Measurements from ENCODE around the gene SPSB3. TPM values are rescaled to one million over a fixed set of nuclear protein-coding genes. Genes with fewer than 3 reads are reported as not detected.

SPSB3 gene
- total RNA-seq, 1 experiment from 2014 or later, result 20.2 TPM

DNA sequence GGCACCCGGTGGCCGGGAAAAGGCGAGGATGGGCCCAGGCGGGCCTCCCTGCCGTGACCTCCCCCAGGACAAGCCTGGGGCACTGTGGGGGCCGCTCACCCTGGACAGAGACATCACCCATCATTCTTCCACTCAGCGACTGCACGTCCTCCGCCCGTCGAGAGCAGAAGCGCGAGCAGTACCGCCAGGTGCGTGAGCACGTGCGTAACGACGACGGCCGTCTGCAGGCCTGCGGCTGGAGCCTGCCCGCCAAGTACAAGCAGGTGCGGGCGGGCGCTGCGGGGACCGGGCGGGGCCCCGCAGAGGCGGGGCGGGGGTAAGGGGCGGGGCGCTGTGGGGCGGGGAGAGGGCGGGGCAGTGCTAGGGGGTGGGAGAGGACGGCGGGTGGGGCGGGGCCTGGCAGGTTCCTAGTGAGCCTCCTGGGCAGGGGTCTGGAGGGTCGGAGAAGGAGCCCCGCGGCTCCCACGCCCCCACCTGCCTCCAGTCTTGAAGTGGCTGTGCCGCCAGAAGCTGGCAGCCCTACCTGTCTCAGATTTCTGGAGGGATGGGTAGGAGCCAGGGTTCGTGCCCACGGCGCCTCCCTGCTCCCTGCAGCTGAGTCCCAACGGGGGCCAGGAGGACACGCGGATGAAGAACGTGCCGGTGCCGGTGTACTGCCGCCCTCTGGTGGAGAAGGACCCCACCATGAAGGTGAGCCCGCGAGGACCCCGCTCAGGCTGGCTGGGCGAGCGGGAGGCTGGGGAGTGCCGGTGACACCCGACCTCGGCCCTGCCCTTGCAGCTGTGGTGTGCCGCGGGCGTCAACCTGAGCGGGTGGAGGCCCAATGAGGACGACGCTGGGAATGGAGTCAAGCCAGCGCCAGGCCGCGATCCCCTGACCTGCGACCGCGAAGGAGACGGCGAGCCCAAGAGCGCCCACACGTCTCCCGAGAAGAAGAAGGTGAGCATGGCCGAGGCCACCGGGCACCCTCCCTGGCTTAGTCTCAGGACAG, 18.6 kb downstream of the SPSB3 start:
- DNase-seq (ENCODE audit: low read depth), result no peak

DNA sequence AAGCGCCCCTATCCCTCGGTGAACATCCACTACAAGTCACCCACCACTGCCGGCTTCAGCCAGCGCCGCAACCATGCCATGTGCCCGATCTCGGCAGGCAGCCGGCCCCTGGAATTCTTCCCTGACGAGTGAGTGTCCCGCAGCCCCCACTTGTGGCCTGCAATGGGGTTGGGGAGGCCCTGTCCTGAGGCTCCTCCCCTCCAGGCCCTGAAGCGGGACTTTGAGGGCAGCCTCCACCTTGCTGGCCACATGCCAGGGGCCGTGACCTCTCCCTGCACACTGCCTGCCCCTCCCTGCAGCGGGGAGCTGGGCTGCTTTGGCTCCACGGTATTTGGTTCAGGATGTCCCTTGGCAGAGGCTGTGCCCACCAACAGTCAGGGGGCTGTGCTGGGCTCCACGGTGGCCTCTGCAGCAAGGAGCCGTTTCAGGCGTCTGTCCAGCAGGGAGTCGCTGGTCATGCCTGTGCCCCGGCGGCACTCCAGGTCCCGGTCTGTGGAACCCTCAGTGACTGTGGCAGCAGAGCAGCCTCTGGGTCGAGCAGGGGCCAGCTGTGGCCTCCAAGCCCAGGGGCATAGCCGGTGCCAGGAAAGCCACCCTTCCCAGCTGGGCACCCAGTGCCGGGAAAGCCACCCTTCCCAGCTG, 19.4 kb downstream of the SPSB3 start:
- no peak for DNase-seq (ENCODE audit: low read depth)

DNA sequence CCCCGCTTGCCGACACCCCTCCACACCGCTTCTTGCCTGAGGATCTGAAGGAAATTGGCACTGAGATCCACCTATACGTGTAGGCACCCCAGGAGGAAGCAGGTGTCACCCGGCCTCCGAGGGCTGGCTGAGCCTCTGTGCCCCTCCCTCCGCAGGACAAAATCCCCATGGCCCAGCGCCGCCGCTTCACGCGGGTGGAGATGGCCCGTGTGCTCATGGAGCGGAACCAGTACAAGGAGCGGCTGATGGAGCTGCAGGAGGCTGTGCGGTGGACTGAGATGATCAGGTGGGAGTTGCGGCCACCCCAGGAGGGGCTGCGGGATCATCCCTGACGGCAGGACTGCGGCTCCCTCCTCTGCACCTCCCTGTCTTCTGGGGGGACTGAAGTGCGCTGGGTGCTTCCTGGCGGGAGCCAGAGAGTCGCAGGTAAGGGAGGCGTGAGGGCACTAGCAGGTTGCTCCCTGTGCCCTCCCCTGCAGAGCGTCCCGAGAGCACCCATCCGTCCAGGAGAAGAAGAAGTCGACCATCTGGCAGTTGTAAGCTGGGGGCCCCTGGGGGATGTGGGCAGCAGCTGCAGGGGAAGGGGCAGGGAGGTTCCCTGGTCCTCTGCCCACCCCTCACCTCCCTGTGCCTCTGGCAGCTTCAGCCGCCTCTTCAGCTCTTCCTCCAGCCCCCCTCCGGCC, 20.0 kb downstream of the SPSB3 start:
- no peak for DNase-seq (ENCODE audit: low read depth)

DNA sequence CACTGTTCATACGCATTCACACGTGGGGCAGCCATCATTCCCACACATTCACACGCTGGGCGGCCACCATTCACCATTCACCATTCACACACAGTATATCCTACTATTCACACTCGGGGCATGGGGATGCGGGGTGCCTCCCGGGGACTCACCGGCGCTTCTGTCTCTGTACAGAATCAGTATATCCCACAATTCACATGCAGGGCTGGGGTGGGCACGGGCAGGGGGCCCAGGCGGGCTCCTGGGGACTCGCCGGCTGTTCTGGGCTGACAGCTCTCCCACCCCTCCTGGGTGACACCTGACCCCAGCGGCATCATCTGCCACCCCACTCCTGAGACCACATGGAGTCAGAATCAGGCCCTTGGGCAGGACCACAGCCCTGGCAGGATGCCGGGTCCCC, 20.6 kb downstream of the SPSB3 start:
- DNase-seq (ENCODE audit: low read depth), result no peak

DNA sequence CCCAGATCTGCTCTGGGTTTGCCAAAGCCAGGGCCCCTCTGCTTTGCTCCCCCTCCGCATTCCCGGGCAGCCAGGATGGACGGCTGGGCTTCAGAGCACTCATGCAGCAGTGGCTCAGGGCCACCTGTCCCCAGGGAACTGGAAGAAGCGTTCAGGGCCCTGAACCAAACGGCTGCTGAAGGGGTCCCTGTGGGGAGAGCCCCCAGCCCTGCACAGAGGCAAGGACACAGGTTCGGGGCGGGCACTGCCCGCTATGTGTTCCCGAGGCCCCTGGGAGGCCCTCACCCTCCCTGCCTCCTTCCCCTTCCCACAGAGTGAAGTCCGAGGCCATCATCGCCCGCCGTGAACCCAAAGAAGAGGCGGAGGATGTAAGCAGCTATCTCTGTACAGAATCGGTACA, 21.5 kb downstream of the SPSB3 start:
- no peak for DNase-seq (ENCODE audit: low read depth)

DNA sequence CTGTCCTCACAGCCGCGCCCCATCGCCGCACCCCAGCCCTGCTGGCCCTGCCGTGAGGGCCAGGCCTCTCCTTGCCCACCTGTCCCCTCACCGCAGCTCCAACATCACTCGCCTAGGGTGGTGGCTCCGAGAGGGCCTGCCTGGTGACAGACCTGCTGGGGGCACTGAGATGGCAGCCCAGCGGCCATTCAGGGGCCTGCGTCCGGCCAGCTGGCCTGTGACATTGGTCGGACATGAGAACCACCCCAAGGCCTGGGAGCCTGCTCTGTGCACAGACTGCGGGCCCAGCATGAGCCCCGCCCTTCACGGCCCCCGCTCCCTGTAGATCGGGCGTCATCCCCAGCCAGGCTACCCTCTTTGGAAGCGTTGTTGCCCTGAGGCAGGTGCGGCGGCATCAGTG, 22.9 kb downstream of the SPSB3 start:
- no peak for DNase-seq (ENCODE audit: low read depth)

DNA sequence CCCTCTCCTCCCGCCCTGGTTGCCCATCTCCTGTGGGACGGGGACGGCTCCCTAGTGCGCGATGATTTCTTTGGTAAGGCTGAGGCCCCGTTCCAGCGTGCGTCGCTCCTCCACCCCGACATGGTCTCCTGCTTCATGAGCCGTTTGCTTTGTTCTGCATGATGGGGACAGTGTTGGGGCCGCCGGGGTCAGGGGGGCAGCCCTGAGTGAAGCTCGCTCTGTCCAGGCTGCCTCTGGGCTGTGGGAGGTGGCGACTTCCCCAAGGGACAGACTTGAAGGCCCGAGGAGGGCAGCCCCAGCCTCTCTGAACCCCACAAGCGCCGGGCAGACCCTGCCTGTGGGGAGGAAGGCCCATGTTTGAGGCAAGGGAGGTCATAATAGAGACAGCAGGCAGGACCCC, 23.4 kb downstream of the SPSB3 start:
- no peak for DNase-seq (ENCODE audit: low read depth)

DNA sequence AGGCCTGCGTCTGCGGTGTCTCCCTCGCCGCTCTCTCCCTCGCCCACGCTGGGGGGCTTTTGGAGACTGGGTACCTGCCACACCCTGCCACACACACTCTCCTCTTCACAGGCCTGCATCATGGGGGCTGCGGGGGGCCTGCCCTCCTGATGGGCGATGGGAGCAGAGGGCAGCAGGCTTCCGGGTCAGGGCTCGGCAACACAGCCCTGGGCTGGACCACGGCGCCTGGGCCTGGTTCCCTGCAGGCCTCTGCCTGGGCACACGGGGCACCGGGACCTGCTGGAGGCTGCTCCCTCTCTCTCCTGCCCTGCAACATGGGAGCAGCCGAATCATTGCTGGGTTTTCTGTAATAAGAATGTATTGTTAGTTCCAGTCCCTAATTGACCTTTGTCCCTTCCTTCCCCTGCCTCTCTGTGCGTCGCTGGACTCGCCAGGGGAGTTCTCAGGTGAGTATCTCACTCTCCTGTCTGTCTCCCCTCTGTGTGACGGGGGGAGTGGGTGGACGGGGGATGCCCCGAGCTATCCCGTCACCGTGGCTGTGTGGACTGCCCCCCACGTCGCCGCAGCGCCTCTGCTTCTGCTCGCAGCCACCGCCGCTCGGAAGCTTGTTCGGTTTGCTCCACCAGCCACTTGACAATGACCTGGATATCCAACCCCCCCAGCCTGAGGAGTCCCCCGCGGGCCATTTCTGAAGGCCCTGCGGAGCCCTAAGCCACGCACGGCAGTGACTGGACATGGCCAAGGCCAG, 24.5 kb downstream of the SPSB3 start:
- no peak for DNase-seq (ENCODE audit: low read depth)

DNA sequence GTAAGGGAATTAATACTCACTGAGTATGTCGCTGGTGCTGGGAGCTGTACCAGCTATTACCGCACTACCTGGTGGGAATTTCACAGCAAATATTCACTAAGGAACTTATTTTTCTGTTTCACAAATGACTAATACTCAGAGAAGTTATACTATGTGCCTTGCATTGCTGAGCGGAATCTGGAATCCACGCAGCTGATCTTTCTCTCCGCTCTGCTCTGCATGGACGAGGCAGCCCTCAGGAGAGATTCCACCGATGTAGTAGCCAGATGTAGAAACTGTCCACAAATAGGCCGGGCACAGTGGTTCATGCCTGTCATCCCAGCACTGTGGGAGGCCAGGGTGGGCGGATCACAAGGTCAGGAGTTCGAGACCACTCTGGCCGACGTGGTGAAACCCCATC, 28.2 kb downstream of the SPSB3 start:
- DNase-seq (ENCODE audit: low read depth), result no peak

DNA sequence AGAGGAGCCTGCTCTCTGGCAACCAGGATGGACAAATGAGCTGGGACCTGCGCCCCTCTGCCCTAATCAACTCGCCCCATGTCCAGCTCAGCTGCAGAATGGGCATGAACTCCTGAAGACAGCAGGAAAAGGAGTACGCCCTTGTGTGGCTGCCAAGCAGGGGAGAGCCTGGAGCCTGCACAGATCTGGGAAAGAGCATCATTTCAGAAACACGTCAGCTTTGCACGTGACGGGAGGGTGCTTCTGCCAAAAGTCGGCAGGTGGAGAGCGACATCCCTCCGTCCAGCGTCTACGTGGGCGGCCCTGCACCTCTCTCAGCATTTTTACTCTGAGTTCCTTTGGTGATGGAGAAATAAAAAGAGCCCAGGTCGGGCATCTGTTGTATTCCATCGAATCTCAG, 29.5 kb downstream of the SPSB3 start:
- DNase-seq (ENCODE audit: low read depth), result no peak

DNA sequence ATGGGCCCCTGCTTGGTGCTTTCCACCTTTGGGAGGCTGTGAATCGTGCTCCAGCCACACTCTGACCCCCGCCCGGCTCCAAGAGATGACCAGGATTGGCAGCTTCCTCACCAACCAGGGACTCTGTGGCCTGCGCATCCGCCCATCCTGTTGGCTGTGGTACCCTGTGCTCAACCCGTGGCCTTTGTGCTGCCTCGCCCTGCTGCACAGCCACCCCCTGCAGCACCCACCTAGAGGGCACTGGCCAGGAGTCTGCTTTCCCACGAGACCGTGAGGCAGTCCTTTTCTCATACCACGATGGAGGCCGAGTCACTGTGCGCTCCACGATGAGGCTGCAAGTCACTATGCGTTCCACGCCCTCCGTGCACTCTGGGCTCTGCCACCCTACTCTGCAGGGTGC, 30.4 kb downstream of the SPSB3 start:
- DNase-seq (ENCODE audit: low read depth), result no peak

DNA sequence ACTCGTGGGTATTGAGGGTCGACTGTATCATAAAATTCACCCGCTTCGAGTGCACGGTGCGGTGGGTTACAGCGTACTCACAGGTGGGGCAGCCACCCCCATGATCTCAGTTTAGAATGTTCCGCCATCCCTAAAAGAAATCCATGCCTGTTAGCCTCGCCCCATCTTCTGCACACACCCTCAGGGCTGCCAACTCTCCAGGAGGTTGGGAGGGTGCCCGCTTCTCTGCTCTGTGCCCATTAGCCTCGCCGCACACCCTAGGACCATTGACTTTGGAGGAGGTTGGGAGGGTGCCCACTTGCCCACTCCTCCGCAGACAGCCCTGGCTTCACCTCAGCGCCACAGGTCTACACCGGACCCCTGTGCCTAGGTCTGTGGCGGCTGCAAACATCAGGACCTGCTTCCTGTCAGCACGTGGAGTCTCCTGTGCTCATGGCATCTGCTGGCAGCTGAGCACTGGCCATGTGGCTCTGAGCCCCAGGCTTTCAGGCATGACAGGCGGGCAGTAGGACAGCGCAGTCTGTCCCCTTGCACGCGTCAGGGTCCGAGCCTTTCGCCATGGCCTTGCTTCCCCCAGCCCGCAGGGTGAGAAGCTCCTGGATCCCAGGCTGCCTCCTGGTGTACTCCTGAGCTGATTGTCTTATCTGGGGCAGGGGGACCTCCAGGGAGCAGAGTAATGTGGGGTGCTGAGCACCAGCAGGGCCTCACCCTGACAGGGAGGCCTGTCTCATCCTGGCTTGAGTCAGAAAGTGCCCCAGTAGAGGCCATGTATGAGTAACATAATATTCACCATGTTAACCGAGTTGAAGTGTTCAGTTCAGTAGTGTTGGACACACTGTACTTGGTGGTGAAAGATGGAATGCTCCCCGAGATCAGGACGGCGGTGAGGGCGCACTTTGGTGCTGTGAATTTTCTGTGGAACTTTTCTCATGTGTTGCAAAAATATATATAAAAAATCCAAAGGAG, 32.9 kb downstream of the SPSB3 start:
- no peak for DNase-seq (ENCODE audit: low read depth)

DNA sequence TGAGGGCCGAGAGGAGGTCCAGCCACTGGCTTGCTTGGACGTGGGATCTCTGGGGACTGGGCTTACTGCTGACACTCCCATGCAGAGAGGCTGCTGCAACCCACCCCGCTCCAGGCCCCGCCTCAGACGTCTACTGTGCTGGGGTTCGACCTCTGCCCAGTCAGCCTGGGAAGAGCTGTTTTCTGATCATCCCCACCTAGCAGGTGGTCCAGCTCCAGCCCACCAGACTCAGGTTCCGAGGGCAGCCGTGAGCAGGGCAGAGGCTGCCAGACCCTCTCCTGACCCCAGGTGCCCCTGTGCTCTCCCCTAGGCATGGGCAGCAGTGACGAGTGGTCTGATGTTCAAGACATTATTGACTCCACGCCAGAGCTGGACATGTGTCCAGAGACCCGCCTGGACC, 34.4 kb downstream of the SPSB3 start:
- DNase-seq (ENCODE audit: low read depth), result no peak

DNA sequence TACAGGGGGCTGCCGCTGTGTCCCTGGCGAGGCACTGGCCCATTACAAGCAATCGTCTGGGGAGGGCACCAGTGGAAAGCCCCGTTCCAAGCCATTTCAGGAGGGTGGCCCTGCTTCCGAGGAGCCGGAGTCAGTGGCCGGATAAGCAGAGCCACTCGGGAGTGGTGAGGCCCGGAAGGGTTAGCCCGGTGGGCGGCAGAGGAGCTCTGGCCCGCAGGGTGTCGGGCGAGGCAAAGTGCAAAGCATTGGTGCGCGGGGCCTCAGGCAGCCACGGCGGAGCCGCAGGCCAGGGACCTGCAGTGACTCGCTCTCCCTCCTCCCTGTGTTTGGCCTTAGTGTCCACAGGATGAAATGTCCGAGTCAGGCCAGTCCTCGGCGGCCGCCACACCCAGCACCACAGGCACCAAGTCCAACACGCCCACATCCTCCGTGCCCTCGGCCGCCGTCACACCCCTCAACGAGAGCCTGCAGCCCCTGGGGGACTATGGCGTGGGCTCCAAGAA, 35.6 kb downstream of the SPSB3 start:
- peak; percentile 84 for DNase-seq (ENCODE audit: low read depth)

DNA sequence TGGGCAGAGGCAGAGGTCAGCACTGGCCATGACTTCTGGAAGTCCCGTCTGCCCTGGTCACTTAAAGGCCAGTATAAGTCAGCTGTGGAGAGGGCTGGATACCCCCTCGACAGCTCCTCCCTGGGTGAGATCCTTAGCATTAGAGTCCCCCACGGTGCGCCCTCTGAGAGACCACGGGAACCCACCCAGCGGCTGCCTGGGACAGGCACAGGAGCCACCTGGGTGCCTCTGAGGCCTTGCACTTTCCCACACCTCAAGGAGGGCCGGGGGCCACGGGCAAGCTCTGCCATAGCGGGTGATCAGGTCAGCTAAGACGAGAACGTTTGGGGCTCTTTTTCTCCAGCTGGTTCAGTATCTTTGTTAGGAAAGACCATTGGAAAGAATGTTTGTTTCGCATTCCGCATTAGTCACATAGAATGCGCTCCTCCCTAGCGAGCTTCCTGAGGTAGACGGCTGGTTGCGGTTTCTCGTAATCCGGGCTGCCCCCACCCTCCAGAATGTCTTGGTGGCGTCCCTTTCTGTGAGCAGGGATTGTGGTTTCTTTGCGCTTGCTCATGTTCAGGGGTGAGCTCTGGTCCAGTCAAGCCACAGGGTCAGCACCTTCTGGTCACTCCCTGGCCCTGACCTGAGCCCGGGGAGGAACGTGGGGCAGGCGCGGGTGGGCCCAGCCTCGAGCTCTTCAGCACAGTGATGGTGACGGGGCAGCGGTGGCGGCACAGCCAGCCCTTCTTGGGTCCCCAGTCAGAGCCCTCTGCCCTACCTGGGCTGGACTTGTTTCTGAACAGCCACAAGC, 36.3 kb downstream of the SPSB3 start:
- DNase-seq (ENCODE audit: low read depth), result peak; percentile 94

DNA sequence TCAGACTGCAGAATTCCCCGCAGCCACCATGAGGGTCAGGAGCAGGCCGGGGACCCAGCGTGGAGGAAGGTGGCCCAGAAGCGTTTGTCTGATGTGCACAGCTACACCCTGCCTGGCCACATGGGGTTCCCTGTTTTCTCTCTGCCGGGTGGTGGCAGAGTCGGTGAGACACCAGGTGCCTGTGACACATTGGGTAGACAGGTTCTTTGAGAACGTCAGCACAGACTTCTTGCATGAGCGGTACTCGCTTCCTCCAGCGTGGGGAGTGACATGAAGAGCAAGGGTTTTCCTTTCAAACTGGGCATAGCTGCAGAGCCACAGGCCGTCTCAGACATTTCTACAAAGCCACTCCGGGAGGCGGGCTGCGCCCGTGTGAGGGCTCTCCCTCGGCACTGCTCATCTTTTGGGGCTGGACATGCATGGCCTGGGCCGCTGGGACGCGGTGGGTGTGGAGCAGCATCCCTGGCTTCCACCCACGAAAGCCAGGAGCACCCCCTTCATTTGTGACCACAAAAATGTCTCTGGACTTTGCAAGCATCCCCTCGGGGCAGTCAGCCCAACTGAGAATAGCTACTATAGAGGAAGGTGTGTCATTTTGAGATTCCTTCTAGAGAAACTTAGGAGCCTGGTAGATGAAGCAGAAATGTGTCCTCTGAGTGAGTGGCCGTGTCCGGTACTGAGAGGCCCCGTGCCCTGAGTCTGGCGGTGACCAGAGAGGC, 37.0 kb downstream of the SPSB3 start:
- DNase-seq (ENCODE audit: low read depth), result peak; percentile 63

DNA sequence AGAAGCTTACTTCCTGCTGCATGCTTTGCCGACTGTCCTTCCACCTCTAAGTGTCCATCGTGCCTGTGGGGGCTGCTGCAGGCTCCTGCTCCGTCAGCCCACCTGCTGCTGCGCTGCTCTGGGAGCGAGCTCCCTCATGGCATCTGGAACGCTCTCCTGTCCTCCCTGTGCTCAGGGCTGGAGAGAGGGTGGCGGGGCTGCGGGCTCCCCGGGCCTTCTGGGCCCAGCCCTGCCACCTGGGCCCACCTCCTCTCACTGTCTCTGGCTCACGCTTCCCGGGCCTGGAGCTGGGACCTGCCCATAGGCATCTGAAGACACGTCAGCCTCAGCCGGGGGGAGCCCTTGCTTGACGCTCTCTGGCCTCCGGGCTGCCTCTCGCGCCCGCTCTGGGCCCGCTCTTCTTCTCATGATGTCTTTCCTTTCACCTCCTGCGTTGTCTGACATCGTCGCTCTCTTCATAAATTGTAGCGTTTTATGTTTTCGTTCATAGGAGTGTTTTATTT, 38.0 kb downstream of the SPSB3 start:
- no peak for DNase-seq (ENCODE audit: low read depth)

Data from Daoy (cell line).